Cardiac fibroblast (primary cell): ENCODE results near the gene MBTPS1.
A peak's percentile ranks its signal among the peaks of the same experiment; 100 is the strongest.

ENCODE experiments used
- DNase-seq, 2 donors: peaks; one replicate each; pipeline versions ENCODE4 v3.0.0 to v3.0.0-alpha.2; 2010; ENCODE audit warnings: low read depth in 2 of 2
- H3K4me3 ChIP-seq, 2 donors: replicated peaks in 1 of 2; 1 replicate in 1 of 2; 2 replicates in 1 of 2; pipeline ENCODE4 v1.5.1; 2011; ENCODE audit warnings: low read depth in 2 of 2, low read length in 2 of 2, mild to moderate bottlenecking in 2 of 2, moderate library complexity in 1 of 2
- TF ChIP-seq, protein P1 (sequence below): IDR thresholded peaks from one replicate; pipeline ENCODE4 v1.5.1; 2011; ENCODE audit warnings: low read depth, mild to moderate bottlenecking, low read length, inconsistent platforms

Gene MBTPS1

DNA sequence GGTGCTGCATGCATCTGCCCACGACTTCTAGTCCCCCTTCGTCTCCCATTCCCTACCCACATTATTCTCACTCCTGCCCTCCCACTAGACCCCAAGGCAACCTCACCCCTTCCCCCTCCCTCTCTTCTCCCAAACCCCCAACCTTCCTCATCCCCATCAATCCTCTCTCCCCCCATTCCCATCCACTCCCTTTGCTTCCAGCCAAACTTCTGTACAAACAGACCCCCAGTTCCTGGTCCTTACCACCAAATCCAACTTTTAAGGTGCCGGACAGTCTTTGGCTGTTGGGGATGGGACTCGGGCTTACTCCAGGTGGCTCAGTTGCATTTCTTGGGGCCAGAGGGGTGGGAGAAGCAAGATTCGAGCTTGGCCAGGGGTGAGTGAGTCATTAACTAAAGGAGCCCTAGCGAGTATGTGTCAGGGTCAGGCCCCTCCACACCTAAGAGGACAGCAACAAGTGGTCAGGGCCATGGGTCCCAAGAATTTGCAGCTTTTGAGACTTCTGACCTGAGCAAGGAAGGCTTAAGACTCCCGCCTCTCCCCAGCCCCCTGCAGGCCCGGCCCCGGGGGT lies 74.3 kb downstream of the MBTPS1 start, which contains the start of gene SLC38A8:
Gene SLC38A8, minus strand, starts transcription at position 488 of the 571 bp plus-strand sequence. CDS start 638 bp downstream, outside the sequence.
- TF ChIP-seq, protein P1, sequence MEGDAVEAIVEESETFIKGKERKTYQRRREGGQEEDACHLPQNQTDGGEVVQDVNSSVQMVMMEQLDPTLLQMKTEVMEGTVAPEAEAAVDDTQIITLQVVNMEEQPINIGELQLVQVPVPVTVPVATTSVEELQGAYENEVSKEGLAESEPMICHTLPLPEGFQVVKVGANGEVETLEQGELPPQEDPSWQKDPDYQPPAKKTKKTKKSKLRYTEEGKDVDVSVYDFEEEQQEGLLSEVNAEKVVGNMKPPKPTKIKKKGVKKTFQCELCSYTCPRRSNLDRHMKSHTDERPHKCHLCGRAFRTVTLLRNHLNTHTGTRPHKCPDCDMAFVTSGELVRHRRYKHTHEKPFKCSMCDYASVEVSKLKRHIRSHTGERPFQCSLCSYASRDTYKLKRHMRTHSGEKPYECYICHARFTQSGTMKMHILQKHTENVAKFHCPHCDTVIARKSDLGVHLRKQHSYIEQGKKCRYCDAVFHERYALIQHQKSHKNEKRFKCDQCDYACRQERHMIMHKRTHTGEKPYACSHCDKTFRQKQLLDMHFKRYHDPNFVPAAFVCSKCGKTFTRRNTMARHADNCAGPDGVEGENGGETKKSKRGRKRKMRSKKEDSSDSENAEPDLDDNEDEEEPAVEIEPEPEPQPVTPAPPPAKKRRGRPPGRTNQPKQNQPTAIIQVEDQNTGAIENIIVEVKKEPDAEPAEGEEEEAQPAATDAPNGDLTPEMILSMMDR, result no peak
- no peak for DNase-seq
- no peak within 1 kb of the TSS for H3K4me3 ChIP-seq

DNA sequence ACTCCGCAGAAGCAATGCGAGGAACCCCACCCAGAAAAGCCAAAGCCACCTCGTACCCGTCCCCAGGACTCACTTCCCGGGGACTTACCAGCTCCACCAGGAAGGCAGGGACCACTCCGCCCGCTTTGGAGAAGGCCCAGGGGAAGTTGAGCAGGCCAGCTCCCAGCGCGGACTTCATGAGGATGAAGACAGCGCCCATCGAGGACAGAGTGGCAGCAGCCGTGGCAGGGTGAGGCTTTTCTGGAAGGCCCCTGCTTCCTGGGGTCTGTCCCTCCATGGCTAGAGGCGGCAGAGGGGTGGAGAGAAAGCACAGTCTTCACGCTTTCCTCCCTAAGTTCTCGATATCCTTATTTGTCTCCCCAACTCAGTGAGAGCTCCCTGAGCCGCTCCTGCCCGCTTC lies 74.9 kb downstream of the MBTPS1 start:
- TF ChIP-seq, protein P1, result no peak
- DNase-seq, result no peak
- no peak overlapping the region for H3K4me3 ChIP-seq

DNA sequence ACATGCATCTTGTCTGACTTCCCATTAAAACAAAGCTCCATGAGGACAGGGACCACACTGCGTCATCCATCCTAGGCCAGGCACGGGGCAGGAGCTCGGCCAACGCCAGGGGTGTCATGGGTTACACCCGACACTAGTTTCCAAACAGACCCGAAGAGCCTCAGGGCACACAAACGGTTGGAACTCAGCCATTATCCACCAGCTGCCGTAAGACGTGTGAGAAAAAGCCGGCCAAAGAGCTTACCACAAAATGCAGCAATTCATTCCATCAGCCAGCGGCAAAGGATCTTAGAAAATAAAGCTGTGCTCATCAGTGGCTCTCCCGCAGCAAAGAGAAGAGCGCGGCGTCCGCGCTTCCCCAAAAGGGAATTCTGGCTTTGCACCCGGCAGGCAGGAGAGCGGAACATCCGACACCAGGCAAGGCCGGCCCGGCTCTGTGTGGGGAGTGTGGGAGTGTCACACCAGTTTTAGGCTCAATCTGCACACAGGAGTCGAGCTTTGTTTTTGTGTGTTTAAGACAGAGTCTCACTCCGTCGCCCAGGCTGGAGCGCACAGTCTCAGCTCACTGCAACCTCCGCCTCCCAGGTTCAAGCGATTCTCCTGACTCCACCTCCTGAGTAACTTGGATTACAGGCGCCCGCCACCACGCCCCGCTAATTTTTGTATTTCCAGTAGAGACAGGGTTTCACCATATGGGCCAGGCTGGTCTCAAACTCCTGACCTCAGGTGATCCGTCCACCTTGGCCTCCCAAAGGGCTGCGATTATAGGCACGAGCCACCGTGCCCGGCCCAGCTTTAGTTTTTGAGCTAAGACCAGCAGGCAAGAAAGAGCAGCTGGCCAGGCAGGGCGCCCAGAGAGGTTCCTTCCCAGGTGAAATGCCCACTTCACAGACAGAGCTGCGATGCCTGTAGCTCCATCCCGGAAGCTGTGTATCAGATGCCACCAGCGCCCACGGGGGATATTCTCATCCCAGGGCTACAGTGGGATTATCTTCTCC lies 75.6 kb downstream of the MBTPS1 start:
- TF ChIP-seq, protein P1, result no peak
- peak; percentile 48 to 49 for DNase-seq
- no peak overlapping the region for H3K4me3 ChIP-seq

DNA sequence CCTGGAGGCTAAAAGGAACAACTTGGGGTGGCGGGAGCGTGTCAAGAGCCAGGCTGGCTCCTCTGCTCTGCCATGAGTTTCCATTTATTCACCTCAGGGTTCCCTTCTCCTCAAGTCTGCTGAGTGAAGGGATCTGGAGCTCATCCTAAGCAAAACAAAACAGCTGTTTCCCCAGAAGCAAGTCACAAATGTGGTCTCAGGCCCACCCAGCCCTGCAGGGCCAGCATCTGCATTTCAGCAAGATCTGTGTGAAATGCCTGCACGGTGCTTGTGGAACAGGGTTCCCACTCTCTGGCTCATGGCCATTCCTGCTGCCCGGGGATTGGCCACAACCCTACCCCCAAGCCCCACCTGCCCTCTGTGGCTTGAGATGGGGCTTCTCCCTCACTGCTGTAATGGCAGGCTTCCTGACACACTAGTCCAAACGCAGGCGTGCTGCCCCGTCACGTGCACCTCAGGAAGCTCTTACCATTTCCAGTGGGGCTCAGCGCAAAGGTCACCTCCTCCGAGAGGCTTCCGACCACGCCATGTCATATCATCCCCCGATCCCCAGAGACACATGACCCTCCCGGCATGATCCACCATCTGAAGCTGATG lies 76.4 kb downstream of the MBTPS1 start:
- H3K4me3 ChIP-seq, result no peak overlapping the region
- TF ChIP-seq, protein P1, result no peak
- DNase-seq, result no peak

DNA sequence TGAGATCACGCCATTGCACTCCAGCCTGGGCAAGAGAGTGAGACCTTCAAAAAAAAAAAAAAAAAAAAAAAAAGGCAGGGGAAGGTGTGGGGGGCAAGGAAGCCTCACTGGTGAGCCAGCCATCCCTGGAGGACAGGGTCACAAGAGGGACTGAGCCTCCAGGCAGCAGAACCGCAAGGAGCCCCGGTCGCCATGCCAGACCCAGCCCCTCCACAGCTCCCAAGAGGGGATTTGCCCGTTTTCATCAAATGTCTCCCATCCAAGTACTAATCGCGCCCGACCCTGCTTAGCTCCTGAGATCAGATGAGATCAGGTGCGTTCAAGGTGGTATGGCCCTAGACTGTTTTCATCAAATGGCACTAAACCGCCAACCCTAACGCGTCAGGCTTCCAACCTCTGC lies 77.0 kb downstream of the MBTPS1 start:
- H3K4me3 ChIP-seq, result no peak overlapping the region
- TF ChIP-seq, protein P1, result no peak
- DNase-seq, result no peak

DNA sequence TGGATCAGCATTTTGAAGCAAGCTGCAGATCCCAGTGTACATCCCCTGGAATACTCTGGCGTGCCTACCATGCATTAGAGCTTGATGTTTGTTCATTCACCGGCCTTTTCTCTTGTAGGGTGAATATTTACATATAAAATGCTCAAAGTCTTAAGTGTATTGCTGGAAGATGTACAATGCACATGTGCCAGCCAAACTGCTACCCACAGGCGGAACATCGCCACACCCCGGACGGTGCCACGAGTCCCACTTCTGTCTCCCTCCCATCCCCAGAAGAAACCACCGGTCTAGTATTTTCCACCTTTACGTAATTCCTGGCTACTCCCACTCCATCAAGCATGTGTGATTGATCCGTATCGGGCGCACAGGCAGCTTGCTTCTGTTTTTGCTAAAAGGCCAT lies 78.3 kb downstream of the MBTPS1 start:
- TF ChIP-seq, protein P1, result no peak
- no peak overlapping the region for H3K4me3 ChIP-seq
- no peak for DNase-seq
